Embryonic facial prominence (tissue), 1 donor: ENCODE measurements around the gene GNA14.
A peak's percentile ranks its signal among the peaks of the same experiment; 100 is the strongest.
"Not testable (repeated sequence)": the region's sequence is repeated elsewhere in the genome, so short reads cannot be mapped to it uniquely, and the experiment has no call there.

ENCODE experiments used
- DNase-seq: peaks from one replicate; pipeline ENCODE4 v3.0.0-alpha.2; 2016; ENCODE audit errors: extremely low spot score

Gene GNA14

GRCh38 chr9:77648234-77649108 is at the start of gene GNA14:
Gene GNA14 (minus strand): TSS chr9:77648322. CDS start chr9:77647793, 529 bp downstream.
- no peak for DNase-seq

- no peak for DNase-seq
Observed at GRCh38 chr9:77697238-77697984, 49.3 kb upstream of the GNA14 start.

- not testable (repeated sequence) for DNase-seq
Observed at GRCh38 chr9:77690723-77691122, 42.6 kb upstream of the GNA14 start.

DNA sequence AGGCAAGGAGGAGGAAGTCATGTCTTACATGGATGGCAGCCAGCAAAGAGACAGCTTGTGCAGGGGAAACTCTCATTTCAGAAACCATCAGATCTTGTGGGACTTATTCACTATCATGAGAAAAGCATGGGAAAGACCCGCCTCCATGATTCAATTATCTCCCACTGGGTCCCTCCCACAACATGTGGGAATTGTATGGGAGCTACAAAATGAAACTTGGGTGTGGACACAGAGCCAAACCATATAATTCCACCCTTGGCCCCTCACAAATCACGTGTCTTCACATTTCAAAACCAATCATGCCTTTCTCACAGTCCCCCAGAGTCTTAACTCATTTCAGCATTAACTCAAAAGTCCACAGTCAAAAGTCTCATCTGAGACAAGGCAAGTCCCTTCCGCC is 42.0 kb upstream of the GNA14 start:
- DNase-seq, result not testable (repeated sequence)

DNA sequence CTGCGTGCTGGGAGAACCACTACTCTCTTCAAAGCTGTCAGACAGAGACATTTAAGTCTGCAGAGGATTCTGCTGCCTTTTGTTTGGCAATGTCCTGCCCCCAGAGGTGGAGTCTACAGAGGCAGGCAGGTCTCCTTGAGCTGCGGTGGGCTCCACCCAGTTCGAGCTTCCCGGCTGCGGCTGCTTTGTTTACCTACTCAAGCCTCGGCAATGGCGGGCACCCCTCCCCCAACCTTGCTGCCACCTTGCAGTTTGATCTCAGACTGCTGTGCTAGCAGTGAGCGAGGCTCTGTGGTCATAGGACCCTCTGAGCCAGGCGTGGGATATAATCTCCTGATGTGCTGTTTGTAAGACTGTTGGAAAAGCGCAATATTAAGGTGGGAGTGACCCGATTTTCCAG is 39.6 kb upstream of the GNA14 start:
- not testable (repeated sequence) for DNase-seq

DNA sequence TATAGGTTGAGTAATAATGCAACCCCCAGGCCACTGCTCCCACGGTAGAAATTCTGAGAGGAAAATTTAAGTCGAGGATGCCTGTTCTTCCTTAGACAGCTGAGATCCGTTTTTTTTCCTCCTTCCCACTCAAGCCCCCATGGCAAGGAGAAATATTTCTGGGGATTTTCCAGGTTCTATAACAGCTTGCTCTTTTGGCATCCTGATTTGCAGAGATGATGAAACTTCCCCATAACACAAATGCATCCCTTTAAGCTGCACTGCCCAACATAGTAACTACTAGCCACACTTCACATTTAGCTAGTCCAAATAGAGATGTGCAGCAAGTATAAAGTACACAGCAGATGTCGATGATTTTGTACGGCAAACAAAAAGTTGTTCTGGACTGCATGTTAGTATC is 32.5 kb upstream of the GNA14 start:
- DNase-seq, result no peak

GRCh38 chr9:77679661-77680368 is 31.7 kb upstream of the GNA14 start:
- no peak for DNase-seq

GRCh38 chr9:77679088-77679487 is 31.0 kb upstream of the GNA14 start:
- DNase-seq, result no peak

- DNase-seq, result no peak
Observed at GRCh38 chr9:77677957-77678535, 29.9 kb upstream of the GNA14 start.

- no peak for DNase-seq
Observed at GRCh38 chr9:77677397-77677796, 29.3 kb upstream of the GNA14 start.

DNA sequence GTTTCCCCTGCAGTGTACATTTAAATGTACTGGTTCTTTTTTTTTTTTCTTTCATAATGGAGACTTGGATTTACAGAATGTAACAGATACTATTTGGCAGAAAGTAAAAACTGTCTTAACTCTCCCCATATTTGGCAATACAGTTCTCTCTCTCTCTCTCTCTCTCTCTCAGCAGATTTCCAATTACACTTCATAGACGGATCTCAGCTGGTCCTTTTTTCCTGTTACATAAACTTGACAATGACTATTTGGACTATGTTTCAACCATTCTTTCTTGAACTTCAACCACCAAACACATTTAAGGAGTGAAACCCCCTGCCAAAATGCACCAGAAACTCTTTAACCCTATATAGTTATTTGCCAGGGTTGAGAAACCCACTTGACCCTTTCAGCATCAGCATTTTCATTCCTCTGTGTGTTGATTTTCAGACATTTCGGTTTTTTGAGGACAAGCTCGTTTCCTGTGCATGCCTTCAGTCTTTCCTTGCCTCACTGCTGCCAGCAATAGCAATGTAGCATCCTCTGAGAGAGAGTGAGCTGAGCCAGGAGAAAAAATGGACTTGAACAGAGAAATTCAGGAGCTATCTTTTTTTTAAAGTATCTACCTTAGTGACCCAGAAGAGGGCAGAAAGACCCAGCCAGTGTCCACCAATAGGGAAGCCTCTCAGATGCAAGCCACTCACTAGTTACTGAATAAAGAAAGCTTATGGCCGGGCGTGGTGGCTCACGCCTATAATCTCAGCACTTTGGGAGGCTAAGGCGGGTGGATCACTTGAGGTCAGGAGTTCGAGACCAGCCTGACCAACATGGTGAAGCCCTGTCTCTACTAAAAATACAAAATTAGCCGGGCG is 26.0 kb upstream of the GNA14 start:
- DNase-seq, result peak; percentile 65

- no peak for DNase-seq
Observed at GRCh38 chr9:77672183-77672582, 24.1 kb upstream of the GNA14 start.

- no peak for DNase-seq
Observed at GRCh38 chr9:77667151-77667550, 19.0 kb upstream of the GNA14 start.

DNA sequence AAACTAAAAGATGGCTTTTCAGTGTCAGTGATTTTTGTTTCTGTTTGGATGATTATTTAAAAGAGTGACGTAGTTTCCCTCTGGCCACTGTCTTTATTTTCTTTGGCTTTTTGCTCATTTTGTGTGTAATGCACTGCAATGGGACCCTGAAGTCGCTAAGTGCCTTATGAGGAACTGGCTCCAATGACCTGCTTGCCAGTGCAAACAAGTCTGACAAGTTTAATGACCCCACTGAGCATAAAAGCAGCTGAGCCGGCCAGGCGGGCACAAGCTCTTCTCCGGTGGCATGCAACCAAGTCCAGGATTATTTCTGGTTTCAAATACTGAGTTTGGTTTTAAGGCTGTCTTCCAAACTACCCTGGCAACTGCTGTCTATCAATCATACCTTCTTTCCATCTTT is 15.6 kb upstream of the GNA14 start:
- DNase-seq, result no peak

GRCh38 chr9:77661566-77662085 is 13.5 kb upstream of the GNA14 start:
- no peak for DNase-seq

GRCh38 chr9:77659926-77660325 is 11.8 kb upstream of the GNA14 start:
- DNase-seq, result no peak

DNA sequence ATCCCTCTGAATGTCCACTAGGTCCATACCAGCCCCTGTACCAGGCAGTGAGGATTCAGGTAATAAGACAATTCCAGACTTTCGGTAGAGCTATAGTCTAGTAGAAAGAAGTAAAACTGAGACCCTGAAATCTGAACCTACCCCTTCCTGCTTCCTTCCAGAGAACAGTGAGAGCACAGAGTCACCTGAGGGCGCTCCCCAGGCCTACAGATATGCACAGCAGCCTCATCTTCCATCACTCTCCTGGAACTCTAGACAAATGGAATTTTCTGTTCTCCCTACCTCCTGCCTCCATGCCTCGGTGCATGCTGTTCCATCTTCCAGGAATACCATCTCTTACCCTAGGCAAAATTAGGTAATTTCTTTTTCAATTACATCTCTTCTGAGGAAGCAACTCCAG is 3.1 kb upstream of the GNA14 start:
- no peak for DNase-seq

DNA sequence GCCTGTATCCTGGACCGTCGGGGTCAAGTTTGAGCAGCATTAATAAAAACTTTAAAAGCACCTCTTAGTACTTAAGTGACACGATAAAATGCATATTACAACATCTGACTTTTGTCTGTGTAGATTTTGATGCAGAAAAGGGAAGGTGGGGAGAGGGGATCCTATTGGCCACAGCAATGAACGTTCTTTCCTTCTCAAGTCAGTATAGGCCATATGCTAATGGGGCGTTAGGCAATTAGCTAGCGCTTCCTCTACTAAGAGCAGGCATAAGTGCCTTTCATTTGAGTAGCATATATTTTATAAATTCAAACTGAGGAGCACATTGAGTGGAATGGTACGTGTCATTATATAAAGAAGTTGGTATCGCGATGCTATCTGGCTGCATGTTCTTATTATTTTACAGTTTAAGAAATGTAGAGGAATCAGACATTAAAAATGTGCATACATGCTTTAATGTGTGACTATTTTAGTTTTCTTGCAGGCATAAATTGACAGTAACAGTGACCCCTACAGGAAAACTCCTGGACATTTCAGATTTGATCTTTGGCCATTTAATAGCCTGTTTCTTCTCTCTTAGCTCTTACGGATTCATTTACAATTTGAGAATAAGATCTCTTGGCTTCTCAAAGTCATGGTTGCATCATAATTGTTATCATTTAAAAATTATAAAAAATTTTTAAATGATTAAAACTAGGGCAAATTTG is 1.1 kb upstream of the GNA14 start:
- DNase-seq, result no peak

DNA sequence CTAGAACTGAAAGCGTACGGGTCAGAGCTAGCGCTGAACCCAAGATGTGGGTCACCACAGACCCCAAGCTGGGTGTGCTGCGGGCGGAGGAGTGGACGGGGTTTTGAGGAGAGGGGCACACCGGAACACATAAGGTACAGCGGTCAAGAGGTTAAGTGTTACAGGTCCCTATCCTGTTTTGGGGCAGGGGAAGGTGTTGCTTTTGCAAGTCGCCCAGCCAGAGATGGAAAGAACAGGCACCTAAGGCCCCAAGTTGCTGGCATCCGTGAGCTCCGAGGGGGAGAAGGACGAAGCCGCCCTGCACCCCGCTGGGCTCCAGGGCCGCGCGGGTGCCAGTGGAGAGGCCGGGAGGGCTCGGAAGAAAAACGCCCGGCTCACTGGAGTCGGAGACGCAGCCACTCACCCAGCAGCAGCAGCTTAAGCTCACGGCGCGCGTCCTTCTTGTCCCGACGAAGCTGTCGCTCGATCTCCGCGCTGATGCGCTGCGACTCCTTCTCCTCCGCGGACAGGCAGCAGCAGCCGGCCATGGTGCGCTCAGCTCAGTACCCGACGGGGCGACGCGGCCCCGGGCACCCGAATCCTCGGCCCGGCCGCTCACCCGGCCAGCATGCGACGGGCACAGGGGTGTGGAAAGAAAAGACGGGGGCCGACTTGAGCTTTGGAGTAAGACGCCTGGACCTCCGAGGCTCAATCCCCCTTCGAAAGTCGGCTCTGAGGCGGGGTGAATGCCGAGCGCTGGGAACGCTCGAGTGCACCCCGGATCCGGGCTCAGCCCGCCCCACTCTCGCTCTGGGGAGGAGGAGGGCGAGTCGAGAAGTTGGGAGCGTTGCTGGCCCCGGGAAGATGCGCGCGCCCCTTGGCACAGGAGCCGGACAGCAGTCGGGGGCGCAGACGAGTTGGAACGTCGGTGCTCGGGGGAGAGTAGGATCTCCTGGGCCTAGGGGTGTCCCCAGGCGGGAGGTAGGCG is 572 bp downstream of the GNA14 start:
- DNase-seq, result no peak
